NB4 (cell line): ENCODE data around the gene SHB.
A peak's percentile ranks its signal among the peaks of the same experiment; 100 is the strongest.

Experiments used
- DNase-seq: peaks from one replicate; pipeline ENCODE4 v3.0.0; 2010; ENCODE audit warnings: low read depth
- H3K4me3 ChIP-seq: one replicate; pipeline ENCODE4 v1.5.1; 2011; ENCODE audit warnings: mild to moderate bottlenecking, low read depth, low read length, moderate library complexity
- MYC ChIP-seq: IDR thresholded peaks from 2 replicates; pipeline ENCODE4 v1.6.1; 2011; ENCODE audit warnings: low read depth, low read length
- POLR2A ChIP-seq: IDR thresholded peaks from 2 replicates; pipeline ENCODE4 v1.6.1; 2011; ENCODE audit warnings: mild to moderate bottlenecking; ENCODE audit not compliant: insufficient read length; ENCODE audit errors: extremely low read depth
- TF ChIP-seq, protein P1 (sequence below): IDR thresholded peaks from 2 replicates; pipeline ENCODE4 v1.6.1; 2011; ENCODE audit warnings: low read depth, low read length
- TF ChIP-seq, protein P2 (sequence below): IDR thresholded peaks from one replicate; pipeline ENCODE4 v1.5.1; 2012; ENCODE audit warnings: low read depth, low read length

The SHB gene

DNA sequence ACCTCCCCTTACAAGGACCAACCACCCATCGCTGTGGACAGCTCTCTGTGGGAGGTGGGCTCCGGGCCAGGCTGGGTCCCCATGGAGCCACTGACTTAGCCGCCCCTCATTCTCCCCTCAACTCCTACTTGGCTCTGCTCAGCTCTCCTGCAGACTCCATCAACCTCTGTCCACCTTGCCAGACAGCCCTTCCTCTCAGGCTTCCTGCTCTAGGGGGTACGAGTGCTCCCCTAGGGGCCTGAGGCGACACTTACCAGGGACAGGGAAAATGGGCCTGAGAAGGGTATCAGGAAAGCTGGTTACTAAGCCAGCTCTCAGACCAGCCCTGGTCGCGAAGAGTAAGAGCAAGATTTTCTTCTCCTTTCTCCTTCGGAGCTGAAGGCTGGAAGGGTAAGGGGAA lies 43.9 kb downstream of the SHB start:
- no peak overlapping the region for H3K4me3 ChIP-seq
- DNase-seq, result no peak
- no peak for TF ChIP-seq MYC
- TF ChIP-seq, protein P1, sequence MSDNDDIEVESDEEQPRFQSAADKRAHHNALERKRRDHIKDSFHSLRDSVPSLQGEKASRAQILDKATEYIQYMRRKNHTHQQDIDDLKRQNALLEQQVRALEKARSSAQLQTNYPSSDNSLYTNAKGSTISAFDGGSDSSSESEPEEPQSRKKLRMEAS, result no peak
- TF ChIP-seq, protein P2, sequence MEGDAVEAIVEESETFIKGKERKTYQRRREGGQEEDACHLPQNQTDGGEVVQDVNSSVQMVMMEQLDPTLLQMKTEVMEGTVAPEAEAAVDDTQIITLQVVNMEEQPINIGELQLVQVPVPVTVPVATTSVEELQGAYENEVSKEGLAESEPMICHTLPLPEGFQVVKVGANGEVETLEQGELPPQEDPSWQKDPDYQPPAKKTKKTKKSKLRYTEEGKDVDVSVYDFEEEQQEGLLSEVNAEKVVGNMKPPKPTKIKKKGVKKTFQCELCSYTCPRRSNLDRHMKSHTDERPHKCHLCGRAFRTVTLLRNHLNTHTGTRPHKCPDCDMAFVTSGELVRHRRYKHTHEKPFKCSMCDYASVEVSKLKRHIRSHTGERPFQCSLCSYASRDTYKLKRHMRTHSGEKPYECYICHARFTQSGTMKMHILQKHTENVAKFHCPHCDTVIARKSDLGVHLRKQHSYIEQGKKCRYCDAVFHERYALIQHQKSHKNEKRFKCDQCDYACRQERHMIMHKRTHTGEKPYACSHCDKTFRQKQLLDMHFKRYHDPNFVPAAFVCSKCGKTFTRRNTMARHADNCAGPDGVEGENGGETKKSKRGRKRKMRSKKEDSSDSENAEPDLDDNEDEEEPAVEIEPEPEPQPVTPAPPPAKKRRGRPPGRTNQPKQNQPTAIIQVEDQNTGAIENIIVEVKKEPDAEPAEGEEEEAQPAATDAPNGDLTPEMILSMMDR, result no peak
- no peak for TF ChIP-seq POLR2A

DNA sequence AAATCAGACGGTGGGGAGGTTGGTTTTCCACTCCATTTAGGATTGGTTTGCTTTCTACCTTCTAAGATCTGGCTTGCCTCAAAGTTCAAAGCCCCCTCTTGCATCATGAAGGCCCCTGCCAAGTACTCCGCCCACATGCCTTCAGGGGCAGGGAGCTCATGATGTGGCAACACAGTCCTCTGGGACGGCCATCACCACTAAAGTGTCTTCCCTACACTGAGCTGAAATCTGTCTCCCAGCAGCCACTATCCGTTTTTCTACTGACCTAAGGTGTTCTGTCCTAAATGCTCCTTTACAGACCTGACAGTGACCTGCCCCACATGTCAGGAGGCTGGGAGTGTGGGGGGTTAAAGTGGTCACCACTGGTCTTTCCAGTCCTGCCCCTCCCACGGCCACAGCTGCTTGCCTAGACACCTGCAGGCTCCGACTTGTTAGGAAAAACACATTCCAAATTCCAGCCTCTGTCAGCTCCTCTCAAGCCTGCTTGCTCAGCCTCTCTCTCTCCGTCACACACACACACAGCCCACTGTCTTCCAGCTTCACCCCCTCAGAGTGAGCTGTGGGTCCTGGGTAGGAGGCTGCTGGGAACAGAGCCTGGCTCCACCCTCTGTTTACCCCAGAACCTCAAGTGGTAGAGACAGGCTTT lies 44.9 kb downstream of the SHB start:
- no peak overlapping the region for H3K4me3 ChIP-seq
- TF ChIP-seq, protein P2, result no peak
- TF ChIP-seq, protein P1, result 0 out of 2 replicates have a peak, but pooled peaks have one; percentile 10
- no peak for TF ChIP-seq POLR2A
- TF ChIP-seq MYC, result peak; percentile 21; the same call in 1 of the 2 replicates
- peak; percentile 86 for DNase-seq

DNA sequence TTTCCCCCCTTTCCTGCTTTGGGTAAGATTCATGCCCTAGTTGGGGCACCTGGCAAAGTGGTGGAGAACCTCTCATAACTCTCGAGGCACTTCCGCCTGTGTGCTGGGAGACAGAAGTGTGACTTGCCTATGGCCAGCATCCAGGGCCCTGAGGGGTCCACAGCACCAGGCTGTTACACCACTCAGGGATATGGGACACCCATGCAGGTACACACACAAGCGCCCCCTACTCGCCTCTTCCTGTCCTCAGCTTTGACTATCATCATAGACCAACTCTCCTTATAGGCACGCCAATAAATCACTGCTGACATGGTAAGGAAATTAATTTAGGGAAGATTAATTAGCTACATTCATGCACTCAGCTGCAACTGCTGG lies 45.4 kb downstream of the SHB start:
- no peak overlapping the region for H3K4me3 ChIP-seq
- TF ChIP-seq, protein P1, result no peak
- DNase-seq, result no peak

DNA sequence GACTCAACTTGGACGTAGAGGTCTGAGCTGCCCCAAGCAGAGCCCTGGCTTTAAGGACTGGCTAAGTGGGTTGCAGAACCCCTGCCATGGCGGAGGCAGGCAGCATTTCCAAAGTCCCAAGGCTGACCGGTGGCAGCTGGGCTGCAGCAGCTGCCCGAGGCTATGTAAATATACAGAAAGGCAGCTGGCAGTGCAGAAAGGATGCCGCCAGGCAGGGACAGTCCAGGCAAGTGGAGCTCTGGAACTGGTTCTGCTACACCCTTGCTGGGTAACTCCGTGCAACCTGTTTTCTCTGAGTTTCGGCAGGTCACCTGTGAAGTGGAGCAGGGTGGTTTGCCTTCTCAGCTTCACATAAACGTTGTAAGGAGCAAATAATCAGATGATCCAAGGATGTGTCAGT lies 46.0 kb downstream of the SHB start:
- TF ChIP-seq MYC, result no peak
- TF ChIP-seq, protein P2, result no peak
- TF ChIP-seq, protein P1, result no peak
- no peak for TF ChIP-seq POLR2A
- H3K4me3 ChIP-seq, result no peak overlapping the region
- DNase-seq, result no peak

DNA sequence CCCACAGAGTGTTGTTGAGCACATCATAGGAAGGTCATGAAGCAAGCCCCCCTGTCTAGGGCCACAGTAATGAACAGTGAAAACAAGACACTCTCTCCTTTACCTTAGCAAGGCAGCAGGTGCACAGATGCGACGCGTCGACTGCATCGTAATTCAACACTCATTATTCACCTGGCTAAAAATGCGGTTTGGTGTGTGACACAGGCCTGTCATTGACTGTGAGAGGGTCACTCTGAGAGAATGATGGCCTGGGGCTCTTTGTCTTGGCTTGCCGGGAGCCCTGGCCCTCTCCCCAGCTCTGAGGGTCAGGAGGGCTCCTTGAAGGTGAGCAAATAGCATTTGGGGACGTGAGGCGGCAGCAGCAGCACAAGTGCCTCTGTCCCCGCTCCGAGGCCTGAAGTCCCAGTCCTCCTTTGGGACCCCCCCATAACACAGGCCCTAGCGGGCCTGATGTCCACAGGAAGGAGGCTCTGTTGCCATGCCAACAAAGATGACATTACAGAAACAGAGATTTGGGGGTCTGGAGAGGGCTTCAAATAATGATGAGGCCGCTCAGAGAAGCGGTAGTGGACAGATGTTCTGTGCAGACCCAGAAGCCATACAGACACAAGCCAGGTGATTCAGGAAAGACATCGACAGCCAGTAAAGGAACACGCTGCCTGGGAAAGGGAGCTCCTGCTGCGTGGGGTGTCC lies 46.7 kb downstream of the SHB start:
- no peak for DNase-seq
- no peak overlapping the region for H3K4me3 ChIP-seq
- TF ChIP-seq, protein P1, result no peak
- no peak for TF ChIP-seq POLR2A
- TF ChIP-seq, protein P2, result no peak

DNA sequence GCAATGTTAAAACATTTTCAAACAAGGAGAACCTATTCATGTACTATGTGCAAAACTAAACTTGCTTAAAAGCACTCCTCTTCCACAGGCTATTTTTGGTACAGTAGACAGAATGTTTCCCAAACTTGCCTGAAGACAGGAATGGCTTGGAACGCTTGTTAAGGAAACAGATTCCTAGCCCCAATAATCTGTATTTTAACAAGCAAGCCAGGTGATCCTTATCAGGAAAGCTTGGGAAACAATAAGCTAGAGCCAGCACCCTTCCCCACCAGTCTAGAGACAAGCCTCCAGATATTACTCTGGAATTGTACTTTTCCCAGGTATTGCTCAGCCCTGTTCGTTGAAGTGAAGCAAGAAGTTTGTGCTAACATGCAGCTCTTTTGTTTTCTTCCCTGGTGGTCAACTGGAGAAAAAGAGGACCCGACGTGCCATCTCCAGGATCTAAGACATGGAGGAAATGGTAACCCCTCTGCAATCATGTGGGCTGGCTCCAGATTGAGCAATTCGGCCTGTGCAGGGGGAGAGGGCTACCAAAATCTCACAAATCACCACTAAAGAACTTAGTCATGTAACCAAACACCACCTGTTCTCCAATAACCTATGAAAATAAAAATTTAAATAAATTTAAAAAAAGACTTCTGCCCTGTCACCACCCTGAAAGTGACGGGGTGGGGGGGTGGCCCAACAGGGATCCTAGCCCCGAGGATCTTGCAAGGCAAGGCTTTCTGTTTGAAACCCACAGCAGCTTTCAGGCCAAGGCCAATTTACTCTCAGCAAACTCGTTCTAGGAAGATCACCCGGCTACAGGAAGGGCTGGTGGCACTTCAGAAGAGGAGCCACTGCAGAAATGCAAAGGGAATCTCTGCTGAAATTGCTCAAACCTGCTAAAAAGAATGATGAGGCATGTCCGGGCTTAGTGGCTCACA lies 48.6 kb downstream of the SHB start:
- DNase-seq, result peak; percentile 82
- TF ChIP-seq POLR2A (no peak), MYC (no peak)
- TF ChIP-seq, protein P1, result no peak
- TF ChIP-seq, protein P2, result no peak
- H3K4me3 ChIP-seq, result no peak overlapping the region
